Measurements from ENCODE around the gene MKRN2OS.

MKRN2OS gene

GRCh38 chr3:12513694-12514446 is 31.4 kb downstream of the MKRN2OS start:
- no peak for DNase-seq (ENCODE audit: low read depth)

- no peak for DNase-seq (ENCODE audit: low read depth)
Observed at GRCh38 chr3:12512534-12513118, 32.7 kb downstream of the MKRN2OS start.

- DNase-seq (ENCODE audit: low read depth), result no peak
Observed at GRCh38 chr3:12509466-12509865, 35.8 kb downstream of the MKRN2OS start.

- no peak for DNase-seq (ENCODE audit: low read depth)
Observed at GRCh38 chr3:12508291-12508700, 37.0 kb downstream of the MKRN2OS start.

- DNase-seq (ENCODE audit: low read depth), result no peak
Observed at GRCh38 chr3:12507591-12508281, 37.6 kb downstream of the MKRN2OS start.

GRCh38 chr3:12506201-12506709 is 39.0 kb downstream of the MKRN2OS start:
- DNase-seq (ENCODE audit: low read depth), result no peak

- no peak for DNase-seq (ENCODE audit: low read depth)
Observed at GRCh38 chr3:12503126-12503957, 42.0 kb downstream of the MKRN2OS start.

GRCh38 chr3:12501360-12502020 is 43.8 kb downstream of the MKRN2OS start:
- no peak for DNase-seq (ENCODE audit: low read depth)

GRCh38 chr3:12499474-12499873 is 45.8 kb downstream of the MKRN2OS start:
- DNase-seq (ENCODE audit: low read depth), result no peak

GRCh38 chr3:12496453-12496761 is 48.9 kb downstream of the MKRN2OS start:
- no peak for DNase-seq (ENCODE audit: low read depth)

GRCh38 chr3:12495749-12496452 is 49.4 kb downstream of the MKRN2OS start:
- no peak for DNase-seq (ENCODE audit: low read depth)

- DNase-seq (ENCODE audit: low read depth), result no peak
Observed at GRCh38 chr3:12490547-12490946, 54.8 kb downstream of the MKRN2OS start.

GRCh38 chr3:12489832-12490231 is 55.5 kb downstream of the MKRN2OS start:
- DNase-seq (ENCODE audit: low read depth), result no peak
